LNCaP clone FGC (cell line): Measurements from ENCODE around the gene CHD6.

ENCODE experiments used
- DNase-seq: peaks from one replicate; pipeline ENCODE4 v3.0.0-alpha.2; 2011; ENCODE audit warnings: low read depth
- H3K4me3 ChIP-seq: 2 replicates; pipeline ENCODE4 v1.5.1; 2011; ENCODE audit warnings: mild to moderate bottlenecking, low read depth, low read length, control low read depth
- TF ChIP-seq, protein P1 (sequence below): IDR thresholded peaks from 2 replicates; pipeline ENCODE4 v1.5.1; 2012; ENCODE audit warnings: mild to moderate bottlenecking; ENCODE audit not compliant: control insufficient read depth, insufficient read depth; ENCODE audit errors: extremely low read depth

The CHD6 gene

DNA sequence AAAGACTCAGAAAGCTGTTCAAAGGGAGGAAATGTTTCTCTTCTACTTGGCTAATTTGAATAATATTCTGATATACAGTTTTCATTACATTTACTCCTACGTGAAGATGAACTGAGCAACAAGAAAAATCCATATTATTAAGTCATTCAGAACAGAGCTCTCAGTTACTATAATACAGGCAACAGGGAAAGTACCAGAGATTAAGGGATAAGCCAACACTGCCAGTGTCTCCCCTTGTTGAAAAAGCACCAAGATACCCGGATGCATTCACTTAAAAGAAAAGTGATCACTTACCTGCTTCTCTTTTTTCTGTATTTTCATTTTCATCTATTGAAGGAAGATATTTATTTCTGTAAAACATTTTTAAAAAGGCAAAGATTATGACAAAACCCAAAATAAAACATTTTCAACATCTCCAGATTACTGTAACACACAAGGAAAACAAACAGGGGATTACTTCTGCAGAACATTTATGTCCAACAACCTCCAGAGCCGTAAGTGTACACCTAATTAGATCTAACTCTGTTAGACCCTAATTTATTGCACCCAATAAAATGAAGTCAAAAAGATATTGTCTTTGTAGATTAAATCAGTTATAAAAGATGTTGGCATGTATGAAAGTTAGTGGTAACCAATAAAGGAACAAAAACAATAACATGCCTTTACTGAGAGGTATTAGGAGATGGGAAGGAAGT, 67.0 kb downstream of the CHD6 start:
- H3K4me3 ChIP-seq = no peak overlapping the region
- TF ChIP-seq, protein P1, sequence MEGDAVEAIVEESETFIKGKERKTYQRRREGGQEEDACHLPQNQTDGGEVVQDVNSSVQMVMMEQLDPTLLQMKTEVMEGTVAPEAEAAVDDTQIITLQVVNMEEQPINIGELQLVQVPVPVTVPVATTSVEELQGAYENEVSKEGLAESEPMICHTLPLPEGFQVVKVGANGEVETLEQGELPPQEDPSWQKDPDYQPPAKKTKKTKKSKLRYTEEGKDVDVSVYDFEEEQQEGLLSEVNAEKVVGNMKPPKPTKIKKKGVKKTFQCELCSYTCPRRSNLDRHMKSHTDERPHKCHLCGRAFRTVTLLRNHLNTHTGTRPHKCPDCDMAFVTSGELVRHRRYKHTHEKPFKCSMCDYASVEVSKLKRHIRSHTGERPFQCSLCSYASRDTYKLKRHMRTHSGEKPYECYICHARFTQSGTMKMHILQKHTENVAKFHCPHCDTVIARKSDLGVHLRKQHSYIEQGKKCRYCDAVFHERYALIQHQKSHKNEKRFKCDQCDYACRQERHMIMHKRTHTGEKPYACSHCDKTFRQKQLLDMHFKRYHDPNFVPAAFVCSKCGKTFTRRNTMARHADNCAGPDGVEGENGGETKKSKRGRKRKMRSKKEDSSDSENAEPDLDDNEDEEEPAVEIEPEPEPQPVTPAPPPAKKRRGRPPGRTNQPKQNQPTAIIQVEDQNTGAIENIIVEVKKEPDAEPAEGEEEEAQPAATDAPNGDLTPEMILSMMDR = no peak

DNA sequence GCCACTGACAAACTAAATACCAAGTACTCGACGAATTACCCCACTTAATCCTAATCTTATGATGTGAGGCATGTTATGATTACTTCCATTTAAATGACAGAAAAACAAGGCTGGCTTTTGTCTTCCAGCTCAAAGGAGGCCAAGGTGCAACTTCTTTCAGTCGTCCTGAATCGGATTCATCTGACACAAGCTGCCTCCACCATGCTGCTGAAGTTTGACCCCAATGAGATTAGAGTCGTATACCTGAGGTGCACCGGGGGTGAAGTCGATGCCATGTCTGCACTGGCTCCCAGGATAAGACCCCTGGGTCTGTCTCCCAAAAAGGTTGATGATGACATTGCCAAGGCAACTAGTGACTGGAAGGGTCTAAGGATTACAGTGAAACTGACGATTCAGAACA, 71.0 kb downstream of the CHD6 start:
- TF ChIP-seq, protein P1 = no peak
- no peak for DNase-seq
- H3K4me3 ChIP-seq = no peak overlapping the region

More for the DNA sequence above, 67.0 kb downstream of the CHD6 start:
- DNase-seq = no peak

DNA sequence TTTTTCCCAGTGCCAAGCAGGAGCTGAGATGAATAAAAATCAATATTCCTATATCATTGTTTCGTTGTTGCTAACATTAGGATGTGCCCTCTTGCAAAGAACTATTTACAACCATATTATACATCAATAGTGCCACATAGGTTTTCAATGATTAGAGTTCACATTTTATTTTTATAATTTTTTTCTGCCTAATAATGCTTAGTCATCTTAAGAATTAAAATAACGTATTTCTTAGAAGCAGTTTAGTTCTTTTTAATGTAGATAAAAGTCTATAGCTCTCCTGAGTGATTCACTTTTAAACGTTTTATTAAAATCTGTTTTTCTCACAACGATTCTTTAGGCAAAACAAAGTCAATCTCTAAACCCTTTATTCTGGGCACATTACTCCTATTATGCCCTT, 71.6 kb downstream of the CHD6 start:
- DNase-seq = no peak
- H3K4me3 ChIP-seq = no peak overlapping the region
- TF ChIP-seq, protein P1 = no peak

DNA sequence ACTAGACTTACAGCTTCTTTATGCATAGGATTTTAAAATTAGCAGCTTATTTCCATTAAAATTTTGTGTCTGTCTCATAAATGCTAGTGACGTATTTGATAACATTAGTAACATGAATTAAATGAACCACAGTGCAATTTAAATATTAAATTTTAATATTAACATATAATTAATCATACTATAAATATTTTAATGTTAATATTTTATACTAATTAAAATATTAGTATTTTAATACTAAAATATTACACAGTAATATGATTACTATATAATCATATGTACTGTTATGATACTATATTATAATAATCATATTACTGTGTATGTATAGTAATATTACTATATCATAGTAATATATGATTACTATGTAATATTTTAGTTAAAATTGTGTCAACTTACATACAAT, 73.7 kb downstream of the CHD6 start:
- no peak for DNase-seq
- TF ChIP-seq, protein P1 = no peak
- H3K4me3 ChIP-seq = no peak overlapping the region

DNA sequence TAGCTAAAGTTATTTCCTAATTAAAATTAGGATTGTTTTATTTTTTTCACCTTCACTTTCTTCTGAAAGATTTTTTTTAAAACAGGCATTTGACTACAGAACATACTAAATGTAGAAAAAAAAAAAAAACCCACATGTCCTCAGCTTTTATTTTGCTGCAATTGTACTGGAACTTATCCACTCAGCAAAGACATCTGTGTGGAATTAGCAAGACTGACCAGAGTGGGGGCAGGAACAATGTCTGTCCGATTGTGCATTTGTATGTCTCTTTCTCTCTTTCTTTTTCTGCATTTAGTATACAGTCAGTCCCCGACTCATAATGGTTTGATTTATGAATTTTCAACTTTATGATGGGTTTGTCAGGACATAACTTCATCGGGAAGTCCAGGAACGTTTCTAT, 77.3 kb downstream of the CHD6 start:
- no peak for DNase-seq
- TF ChIP-seq, protein P1 = no peak
- no peak overlapping the region for H3K4me3 ChIP-seq

DNA sequence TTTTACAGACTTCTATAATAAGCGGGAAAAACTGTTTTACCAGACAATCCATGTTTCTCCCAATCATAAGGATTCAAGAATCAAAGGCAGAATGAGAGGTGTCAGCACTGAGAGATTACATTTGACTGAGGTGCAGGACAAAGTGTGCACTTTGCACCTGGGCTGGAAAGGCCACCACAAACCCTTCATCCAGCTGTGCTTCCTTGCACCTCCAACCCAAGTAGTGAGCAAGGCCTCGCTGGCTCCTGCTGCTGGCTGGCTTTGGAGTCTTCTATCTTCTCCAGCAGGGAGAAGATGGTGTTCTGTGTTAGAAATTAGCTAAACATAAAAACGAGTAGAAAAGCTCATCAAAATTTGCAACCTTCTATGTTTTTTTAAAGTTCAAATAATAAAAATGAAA, 77.7 kb downstream of the CHD6 start:
- TF ChIP-seq, protein P1 = peak; percentile 23; the same call in 1 of the 2 replicates
- DNase-seq = no peak
- H3K4me3 ChIP-seq = no peak overlapping the region
